Thyroid gland (tissue), 4 donors: ENCODE measurements around the gene JRKL.

Source experiments
- CTCF ChIP-seq, 6 experiments: fragments of 200-600 bp in 3 of 6; fragments of 450-650 bp in 3 of 6; sonication (generic) in 3 of 6; IDR thresholded peaks; one replicate each; pipeline ENCODE4 v1.5.1; 2016 to 2019; ENCODE audit warnings: antibody characterized with exemption in 6 of 6, mild to moderate bottlenecking in 2 of 6, inconsistent platforms in 1 of 6, moderate library complexity in 1 of 6
- POLR2A ChIP-seq, 2 donors: fragments of 450-650 bp; IDR thresholded peaks; one replicate each; pipeline ENCODE4 v1.6.1; 2017; ENCODE audit warnings: antibody characterized with exemption in 2 of 2, mild to moderate bottlenecking in 2 of 2, moderate library complexity in 1 of 2

- TF ChIP-seq CTCF (IDR thresholded peaks at IDR 0.05) (peak; percentile 30 to 78 (median 55)), POLR2A (IDR thresholded peaks at IDR 0.05) (no peak)
Observed at GRCh38 chr11:96393753-96394348, 4.0 kb downstream of the JRKL start.
